GM18505 (cell line): ENCODE results near the gene CEP95.

Source experiments
- ATAC-seq: cut with Tn5 transposase; IDR thresholded peaks from one replicate; pipeline ENCODE4 v1.9.1; 2021; ENCODE audit not compliant: unreplicated experiment
- POLR2A ChIP-seq: IDR thresholded peaks from 4 replicates; pipeline ENCODE4 v1.6.1; 2011; ENCODE audit warnings: borderline replicate concordance; ENCODE audit not compliant: insufficient read depth, insufficient read length; ENCODE audit errors: extremely low read depth

The CEP95 gene

DNA sequence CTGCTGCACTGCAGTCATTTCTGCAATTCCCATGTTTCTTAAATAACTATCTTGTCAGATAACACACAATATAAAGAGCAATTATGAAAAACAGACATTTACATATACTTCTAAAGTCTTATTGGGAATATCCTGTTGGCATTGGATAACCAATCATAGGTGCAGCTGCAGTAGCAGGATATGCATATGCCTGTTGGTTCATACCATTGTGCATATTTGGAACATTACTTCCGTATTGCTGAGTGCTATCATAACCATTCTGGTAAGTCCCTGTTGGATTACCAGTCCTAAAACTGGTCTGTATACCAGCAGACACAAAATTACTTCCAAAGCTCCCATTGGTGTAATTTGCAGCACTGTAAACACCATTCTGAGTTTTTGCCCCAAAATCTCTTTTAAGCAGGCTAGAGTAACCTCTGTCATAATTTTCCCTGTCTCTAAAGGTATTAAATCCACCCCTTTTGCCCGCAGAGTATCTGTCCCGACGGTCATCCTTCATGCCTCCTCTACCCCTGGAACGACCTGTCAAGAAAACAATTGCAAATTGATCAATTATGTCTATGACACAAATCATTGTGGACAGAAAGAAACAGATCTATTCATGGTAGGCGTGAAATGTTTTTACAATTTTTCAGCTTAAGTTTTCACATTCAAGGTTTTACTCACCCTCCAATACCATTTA lies 6.8 kb upstream of the CEP95 start:
- no peak for ATAC-seq
- no peak for TF ChIP-seq POLR2A

GRCh38 chr17:64500487-64500859 lies 6.3 kb upstream of the CEP95 start:
- no peak for TF ChIP-seq POLR2A
- no peak for ATAC-seq

DNA sequence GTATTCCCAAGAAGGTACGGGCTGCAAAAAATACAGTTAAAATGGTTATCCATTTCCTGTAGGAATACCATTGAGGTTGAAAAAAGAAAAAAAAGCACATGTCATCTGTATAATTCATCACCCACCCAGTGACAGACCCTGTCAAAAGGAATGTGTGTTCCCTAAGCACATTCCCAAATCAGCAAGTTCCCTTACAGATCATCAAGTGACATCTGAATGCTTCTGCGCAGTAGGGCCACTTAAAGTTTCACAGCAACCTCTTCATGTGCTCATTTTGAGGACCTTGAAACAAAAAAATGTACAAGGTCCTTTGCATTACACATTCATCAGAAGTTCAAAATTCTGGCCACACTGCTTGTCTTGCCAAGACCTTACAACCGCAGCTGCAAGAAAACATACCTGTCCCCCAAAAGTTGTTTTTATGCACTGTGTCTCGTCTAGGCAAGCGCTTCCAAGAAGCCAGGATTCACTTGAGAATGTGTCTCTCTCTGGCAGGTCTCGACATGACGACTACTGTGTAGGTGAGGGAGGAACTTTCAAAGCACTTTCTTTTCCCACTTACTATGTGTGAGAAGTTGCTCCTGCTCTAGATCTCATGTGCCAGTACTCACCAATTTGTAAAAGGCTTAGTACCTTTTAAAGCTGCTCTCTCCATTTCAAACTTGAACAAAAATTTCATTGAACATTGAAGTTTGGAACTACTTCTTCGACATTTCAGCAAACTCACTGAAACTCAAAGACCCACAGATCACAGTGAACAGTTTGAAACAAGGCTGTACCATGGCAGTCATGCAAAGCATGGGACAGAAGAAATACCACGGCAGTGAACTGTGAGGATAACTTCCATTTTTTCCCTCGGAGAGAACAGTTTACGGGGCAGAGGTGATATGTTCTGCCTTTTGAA lies 5.7 kb upstream of the CEP95 start:
- no peak for ATAC-seq
- TF ChIP-seq POLR2A = peak; percentile 29

DNA sequence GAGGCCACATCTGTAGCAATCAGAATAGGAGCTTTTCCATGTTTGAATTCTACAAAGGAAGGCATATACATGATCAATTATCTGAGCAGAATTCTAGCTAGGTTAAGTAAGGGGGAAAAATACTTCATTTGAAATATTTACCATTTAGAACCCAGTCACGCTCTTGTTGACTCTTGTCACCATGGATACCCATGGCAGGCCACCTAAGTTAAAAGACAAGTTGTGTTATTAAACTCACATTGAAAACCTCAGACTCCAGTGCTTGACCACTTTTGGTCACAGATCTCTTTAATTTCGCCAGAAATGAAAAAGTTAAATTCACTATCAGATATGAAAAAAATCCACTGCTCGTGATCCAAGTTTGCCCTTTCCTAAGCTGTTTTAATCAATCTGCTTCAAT lies 4.8 kb upstream of the CEP95 start:
- no peak for TF ChIP-seq POLR2A
- ATAC-seq = no peak

DNA sequence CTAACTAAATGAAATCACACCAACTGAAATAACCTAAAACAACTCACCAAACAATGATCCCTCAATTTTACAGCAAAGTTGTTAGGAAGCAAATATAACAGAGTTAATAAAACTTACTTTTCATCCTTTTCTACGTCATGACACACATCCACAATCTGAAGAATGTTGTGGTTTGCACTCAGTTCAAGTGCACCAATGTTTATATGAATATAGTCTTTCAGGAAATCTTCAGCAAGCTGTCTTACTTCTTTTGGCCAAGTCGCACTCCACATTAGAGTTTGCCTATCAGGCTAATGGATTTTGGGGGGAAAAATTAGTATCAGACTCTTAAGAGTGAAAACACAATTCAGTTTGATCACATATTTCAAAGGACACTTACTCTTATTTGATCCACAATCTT lies 4.0 kb upstream of the CEP95 start:
- no peak for ATAC-seq
- TF ChIP-seq POLR2A = peak; percentile 26

GRCh38 chr17:64503341-64503740 lies 3.4 kb upstream of the CEP95 start:
- ATAC-seq = no peak
- no peak for TF ChIP-seq POLR2A

DNA sequence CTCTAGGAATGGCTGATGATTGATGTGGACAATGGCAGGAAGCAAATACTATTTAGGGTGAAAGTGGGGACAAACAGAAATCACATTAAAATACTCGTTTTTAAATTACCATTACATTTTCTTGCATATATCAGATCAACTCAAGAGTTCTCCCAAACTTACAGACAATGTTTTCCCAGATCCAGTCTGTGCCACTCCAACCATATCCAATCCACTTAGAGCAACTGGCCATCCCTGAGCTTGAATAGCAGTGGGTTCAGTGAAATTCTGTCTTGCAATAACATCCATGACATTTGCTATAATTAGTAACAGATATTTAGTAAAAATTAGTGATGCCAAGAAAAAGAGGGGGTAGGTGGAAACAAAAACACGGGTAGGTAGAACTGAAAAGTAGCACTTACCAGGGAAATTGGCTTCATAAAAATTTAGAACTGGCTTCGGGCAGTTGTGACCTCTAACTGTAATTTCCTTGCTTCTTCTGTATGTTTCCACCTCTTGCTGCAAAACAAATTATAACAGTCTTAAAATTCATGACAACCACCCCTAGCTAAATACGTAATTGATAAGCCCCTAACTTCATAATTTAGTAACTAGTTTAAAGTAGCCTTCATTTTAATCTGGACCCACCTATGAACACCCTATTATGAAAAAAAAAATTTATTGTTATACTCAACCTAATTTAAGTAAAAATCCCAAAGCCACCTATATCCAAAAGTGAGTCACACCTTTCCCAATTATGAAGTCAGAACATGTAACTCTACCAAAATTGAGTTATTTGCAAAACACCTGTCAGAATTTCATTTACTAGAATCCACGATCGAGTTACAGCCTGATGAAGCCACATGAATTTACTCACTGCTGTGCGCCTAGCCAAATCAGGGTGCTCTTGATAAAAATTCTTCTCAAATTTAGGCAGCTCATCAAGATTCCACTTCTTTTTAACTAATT lies 2.7 kb upstream of the CEP95 start:
- ATAC-seq = no peak
- TF ChIP-seq POLR2A = no peak

- ATAC-seq = no peak
- TF ChIP-seq POLR2A = no peak
These were observed 1.9 kb upstream of the CEP95 start for GRCh38 chr17:64504769-64505339.

GRCh38 chr17:64505340-64506200 lies 1.2 kb upstream of the CEP95 start:
- peak; percentile 60 for TF ChIP-seq POLR2A
- no peak for ATAC-seq

DNA sequence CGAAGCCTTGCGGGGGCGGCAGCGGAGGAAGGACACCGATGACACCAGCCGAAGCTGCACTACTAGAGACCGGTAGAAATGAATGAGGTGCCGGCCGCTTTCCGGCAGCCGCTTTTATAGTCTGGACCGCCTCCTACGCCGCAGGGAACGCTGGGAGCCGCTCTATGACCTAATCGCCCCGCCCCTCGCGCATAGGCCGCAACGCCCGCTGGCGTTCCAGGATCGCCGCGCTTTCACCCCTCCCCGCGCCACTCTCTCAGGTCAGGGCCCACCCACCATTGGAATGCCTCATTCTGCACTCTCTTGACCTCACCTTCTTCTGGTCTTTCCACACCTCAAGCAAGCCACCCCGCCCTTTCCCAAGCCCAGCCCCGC lies 589 bp upstream of the CEP95 start, which contains the start of gene DDX5:
TSS of gene DDX5 (minus strand) at position 89 of the 375 bp plus-strand sequence. CDS start 170 bp downstream, outside the sequence.
- peak; percentile 61 for ATAC-seq
- peak; percentile 100 for TF ChIP-seq POLR2A

DNA sequence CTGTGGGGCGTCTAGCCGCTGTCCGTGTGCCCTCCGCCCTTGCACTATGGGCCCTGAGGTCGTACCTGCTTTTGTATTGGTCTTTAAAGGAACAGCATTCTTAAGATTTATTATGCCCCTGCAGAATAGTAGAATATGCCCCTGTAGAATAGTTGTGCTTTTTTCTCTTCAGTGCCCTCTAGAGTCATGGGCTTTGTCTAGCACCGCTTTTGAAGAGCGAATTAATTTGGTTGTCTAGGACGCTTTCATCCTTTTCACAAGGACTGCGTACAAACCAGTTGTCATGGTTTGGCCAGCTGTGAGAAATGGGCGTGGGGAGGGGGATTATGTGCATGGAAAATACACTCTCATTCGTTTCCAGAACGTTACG lies 621 bp downstream of the CEP95 start:
- no peak for TF ChIP-seq POLR2A
- no peak for ATAC-seq

DNA sequence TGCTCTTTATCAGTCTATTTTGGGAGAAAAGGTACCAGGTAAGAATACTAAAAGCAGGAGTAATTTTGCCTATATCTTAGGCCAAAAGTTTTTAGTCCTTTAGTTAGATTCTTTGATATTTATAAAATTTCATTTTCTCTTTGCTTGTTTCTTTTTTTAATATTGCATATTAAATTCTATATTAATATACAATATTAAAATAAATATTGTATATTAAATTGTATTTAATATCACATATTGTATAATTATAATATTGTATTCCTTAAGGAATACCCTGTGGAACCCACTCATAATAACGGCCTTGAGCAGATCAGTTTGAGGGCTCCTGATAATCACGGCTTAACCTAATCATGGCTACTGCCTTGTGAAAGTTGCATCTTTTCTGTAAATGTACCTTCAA lies 1.9 kb downstream of the CEP95 start:
- TF ChIP-seq POLR2A = no peak
- ATAC-seq = no peak
